CD4-positive, alpha-beta memory T cell (primary cell): ENCODE data around the gene EID2B. TPM values are rescaled to one million over a fixed set of nuclear protein-coding genes. Genes with fewer than 3 reads are reported as not detected.

Experiments
- CTCF ChIA-PET: fragments of 350-600 bp; sonication (Branson Sonifier 250); formaldehyde crosslinking; loops from one replicate; lab custom pipeline; 2021; ENCODE audit warnings: inconsistent platforms; ENCODE audit not compliant: partially characterized antibody; lab: Charles Lee
- POLR2A ChIA-PET: fragments of 350-600 bp; sonication (Branson Sonifier 250); formaldehyde crosslinking; loops from one replicate; lab custom pipeline; 2021; ENCODE audit not compliant: partially characterized antibody; lab: Charles Lee
- DNase-seq, 5 donors: peaks; one replicate each; pipeline versions ENCODE4 v3.0.0 to v3.0.0-alpha.2; 2020 to 2022; ENCODE audit warnings: mixed read lengths in 1 of 5
- H3K27ac ChIP-seq: one replicate; pipeline ENCODE4 v1.7.0; 2013; ENCODE audit warnings: low read depth, low read length
- H3K27me3 ChIP-seq: 2 replicates; pipeline ENCODE4 v1.7.0; 2013; ENCODE audit warnings: mild to moderate bottlenecking, low read length, moderate library complexity; ENCODE audit not compliant: insufficient read depth
- H3K36me3 ChIP-seq: 2 replicates; pipeline ENCODE4 v1.7.0; 2013; ENCODE audit warnings: mild to moderate bottlenecking, low read length, moderate library complexity; ENCODE audit not compliant: insufficient read depth
- H3K4me1 ChIP-seq: 2 replicates; pipeline ENCODE4 v1.7.0; 2013; ENCODE audit warnings: mild to moderate bottlenecking, low read length, moderate library complexity; ENCODE audit not compliant: insufficient read depth
- H3K4me3 ChIP-seq, 2 donors: one replicate each; pipeline ENCODE4 v1.7.0; 2013; ENCODE audit warnings: low read length in 2 of 2, mild to moderate bottlenecking in 1 of 2
- H3K9me3 ChIP-seq, 2 donors: one replicate each; pipeline ENCODE4 v1.7.0; 2013; ENCODE audit warnings: low read length in 2 of 2, control low read depth in 1 of 2; ENCODE audit not compliant: control insufficient read depth in 1 of 2
- H3K27ac Mint-ChIP-seq, 7 donors: one replicate each; pipeline ENCODE4 v1.8.0; 2020 to 2021; ENCODE audit warnings: mixed read lengths in 7 of 7, mild to moderate bottlenecking in 6 of 7, inconsistent platforms in 3 of 7, moderate library complexity in 3 of 7
- H3K27me3 Mint-ChIP-seq, 2 donors: one replicate each; pipeline ENCODE4 v1.8.0; 2020 to 2021; ENCODE audit warnings: mixed read lengths in 2 of 2
- H3K36me3 Mint-ChIP-seq, 2 donors: one replicate each; pipeline ENCODE4 v1.8.0; 2020 to 2021; ENCODE audit warnings: mixed read lengths in 2 of 2, inconsistent platforms in 1 of 2, mild to moderate bottlenecking in 1 of 2
- H3K4me1 Mint-ChIP-seq, 4 donors: one replicate each; pipeline ENCODE4 v1.8.0; 2020 to 2021; ENCODE audit warnings: mixed read lengths in 4 of 4, mild to moderate bottlenecking in 1 of 4
- H3K4me3 Mint-ChIP-seq, 8 donors: one replicate each; pipeline ENCODE4 v1.8.0; 2020 to 2021; ENCODE audit warnings: mixed read lengths in 8 of 8, mild to moderate bottlenecking in 7 of 8, moderate library complexity in 6 of 8, inconsistent platforms in 3 of 8
- H3K9me3 Mint-ChIP-seq, 8 donors: one replicate each; pipeline ENCODE4 v1.8.0; 2020 to 2021; ENCODE audit warnings: mixed read lengths in 8 of 8, mild to moderate bottlenecking in 5 of 8, inconsistent platforms in 3 of 8, moderate library complexity in 1 of 8
- intact Hi-C: fragments of 100-400 bp; cut with micrococcal nuclease; formaldehyde crosslinking; loops from one replicate; pipeline ENCODE4 v1.15.1; 2023
- polyA plus RNA-seq, 2 donors: library from polyadenylated mRNA; unstranded; fragments of 300-500 nt; fragmentation: Illumina TruSeq; gene quantifications; one replicate each; pipeline ENCODE4 v1.2.3, GENCODE V29; 2021
- total RNA-seq, 2 experiments: library from RNA; stranded (reverse); gene quantifications; one replicate each; pipeline ENCODE4 v1.2.3, GENCODE V29; 2021

EID2B gene
- total and polyA plus RNA-seq, 4 experiments from 2014 or later: 6.1 to 8.8 (median 7.7) TPM

DNA sequence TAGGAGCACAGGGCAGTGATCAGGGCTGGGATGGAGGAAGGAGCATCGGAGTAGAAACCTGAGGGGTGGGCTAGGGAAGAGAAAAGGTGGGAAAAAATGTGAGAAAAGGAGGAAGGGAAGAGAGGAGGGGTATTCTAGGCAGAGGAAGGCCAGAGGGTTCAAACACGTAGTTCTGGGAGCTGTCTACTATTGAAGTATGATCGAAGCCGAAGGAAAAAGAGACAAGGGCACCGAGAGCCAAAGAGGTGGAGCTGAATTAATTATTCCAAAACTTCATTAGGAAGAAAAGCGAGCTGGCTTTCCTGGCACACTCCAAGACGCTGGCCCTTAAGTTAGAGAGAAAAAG lies 26.1 kb downstream of the EID2B start:
- Mint-ChIP-seq H3K9me3 (peaks cover 0 to 2% (median 0%) of the 10 kb centered on the region in 8 donors), H3K27ac (peak overlapping the region in 1 of 7 donors; percentile 67), H3K36me3 (no peaks in the 10 kb centered on the region), H3K4me1 (peaks cover 9 to 40% (median 21%) of the 10 kb centered on the region in 4 donors), H3K4me3 (peak overlapping the region; percentile 9 to 81 (median 70)), H3K27me3 (peaks cover 27 to 46% of the 10 kb centered on the region in 2 donors)
- Histone ChIP-seq H3K4me3 (no peak overlapping the region), H3K36me3 (no peaks in the 10 kb centered on the region), H3K27ac (no peak overlapping the region), H3K9me3 (no peaks in the 10 kb centered on the region), H3K4me1 (peaks cover 19% of the 10 kb centered on the region), H3K27me3 (peaks cover 12% of the 10 kb centered on the region)
- DNase-seq: no peak
- ChIA-PET CTCF (interaction anchor here (2.1 to 2.5 kb wide), 2 partner anchors 26 to 67 kb away, joined by 7 to 12 read pairs; partner anchors contain the start of gene EID2B), POLR2A (no interaction called here)
- intact Hi-C loops: no loop called here

DNA sequence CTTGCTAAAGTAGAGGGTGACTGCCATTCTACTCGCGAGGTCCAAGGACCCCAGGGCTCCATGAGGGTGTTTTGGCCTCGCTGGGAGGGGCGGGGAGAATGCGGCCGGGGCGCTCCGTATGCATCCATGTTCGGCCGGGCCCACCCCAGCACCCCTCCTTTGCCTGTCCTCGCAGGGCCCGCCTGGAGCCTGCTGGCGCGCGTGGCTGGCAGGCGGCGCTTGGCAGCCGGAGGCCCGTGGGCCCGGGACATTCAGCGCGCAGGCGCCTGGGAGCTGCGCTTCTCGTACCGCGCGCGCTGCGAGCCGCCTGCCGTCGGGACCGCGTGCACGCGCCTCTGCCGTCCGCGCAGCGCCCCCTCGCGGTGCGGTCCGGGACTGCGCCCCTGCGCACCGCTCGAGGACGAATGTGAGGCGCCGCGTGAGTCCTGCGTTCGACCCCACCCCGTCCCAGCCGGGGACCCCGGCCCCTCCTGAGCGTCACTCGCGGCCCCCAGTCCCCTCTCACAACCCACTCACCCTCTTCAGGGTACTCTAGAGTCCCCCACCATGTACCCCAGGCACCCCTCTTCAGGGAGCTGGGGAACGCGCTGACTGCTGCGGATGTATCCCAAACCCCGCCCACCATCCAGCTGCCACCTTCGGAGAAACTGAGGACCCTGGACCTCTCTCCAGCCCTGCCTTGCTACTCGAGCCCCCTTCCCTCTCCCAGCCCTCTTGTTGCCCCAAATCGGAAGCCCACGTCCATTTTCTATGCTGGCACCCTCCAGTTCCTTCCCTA lies 29.8 kb downstream of the EID2B start:
- ChIA-PET POLR2A (interaction anchor here (0.6 to 1.7 kb wide), 8 partner anchors 30 to 91 kb away, joined by 3 to 6 read pairs (median 4); partner anchors contain the start of genes EID2, EID2B, RPS16 and SUPT5H), CTCF (interaction anchor here (0.6 to 1.7 kb wide), 10 partner anchors 8 to 105 kb away, joined by 3 to 19 read pairs (median 3); partner anchors contain the start of gene EID2B)
- Histone ChIP-seq H3K4me1 (peaks cover 36% of the 10 kb centered on the region), H3K9me3 (no peaks in the 10 kb centered on the region), H3K4me3 (no peak overlapping the region), H3K36me3 (no peaks in the 10 kb centered on the region), H3K27ac (no peak overlapping the region), H3K27me3 (peaks cover 34% of the 10 kb centered on the region)
- H3K36me3 Mint-ChIP-seq: no peaks in the 10 kb centered on the region
- intact Hi-C loops: loop anchor here (1.0 kb wide), 1 partner anchor 63 kb away; no protein-coding TSS in a partner anchor
- peak; percentile 72 to 82 (median 81) for DNase-seq
- H3K27me3 Mint-ChIP-seq: peaks cover 45 to 59% of the 10 kb centered on the region in 2 donors
- H3K4me1 Mint-ChIP-seq: peaks cover 24 to 65% (median 33%) of the 10 kb centered on the region in 4 donors
- H3K27ac Mint-ChIP-seq: peak overlapping the region in 2 of 7 donors; percentile 36 to 71
- H3K4me3 Mint-ChIP-seq: peak overlapping the region in 4 of 8 donors; percentile 9 to 61 (median 40)
- H3K9me3 Mint-ChIP-seq: peaks cover 0 to 1% (median 0%) of the 10 kb centered on the region in 8 donors

- intact Hi-C loops: no loop called here
- DNase-seq: no peak
- Histone ChIP-seq H3K27ac (no peak overlapping the region), H3K36me3 (no peaks in the 10 kb centered on the region), H3K27me3 (peaks cover 31% of the 10 kb centered on the region), H3K9me3 (no peaks in the 10 kb centered on the region), H3K4me3 (no peak overlapping the region), H3K4me1 (peaks cover 29% of the 10 kb centered on the region)
- peaks cover 18 to 56% (median 25%) of the 10 kb centered on the region in 4 donors for H3K4me1 Mint-ChIP-seq
- peak overlapping the region in 2 of 7 donors; percentile 24 to 59 for H3K27ac Mint-ChIP-seq
- peaks cover 42 to 55% of the 10 kb centered on the region in 2 donors for H3K27me3 Mint-ChIP-seq
- H3K9me3 Mint-ChIP-seq: no peaks in the 10 kb centered on the region
- no peak overlapping the region for H3K4me3 Mint-ChIP-seq
- H3K36me3 Mint-ChIP-seq: no peaks in the 10 kb centered on the region
- ChIA-PET POLR2A (interaction anchor here (1.5 kb wide), 1 partner anchor 31 kb away, joined by 4 read pairs; the partner anchor contains the start of gene EID2B), CTCF (interaction anchor here (1.0 kb wide), 2 partner anchors 61 to 379 kb away, joined by 3 to 5 read pairs; no protein-coding TSS in a partner anchor)
Observed at GRCh38 chr19:39501340-39501739, 31.3 kb downstream of the EID2B start.

DNA sequence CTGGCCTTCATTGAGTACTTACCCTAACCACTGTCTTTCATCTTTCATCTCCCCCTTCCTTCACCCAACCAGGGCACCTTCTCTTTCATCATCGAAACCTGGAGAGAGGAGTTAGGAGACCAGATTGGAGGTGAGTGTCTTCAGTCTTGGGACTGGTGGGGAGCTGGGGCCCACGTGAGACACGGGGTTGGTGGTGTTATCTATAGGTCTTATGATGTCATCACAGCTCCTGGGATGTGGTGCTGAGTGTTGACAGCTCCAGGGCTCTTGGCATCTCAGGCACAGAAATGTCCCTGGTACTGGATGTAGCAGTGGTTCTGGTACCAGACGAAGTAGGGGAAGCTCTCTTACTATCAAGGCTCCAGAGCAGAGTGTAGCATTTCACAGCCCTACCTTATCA lies 32.1 kb downstream of the EID2B start:
- no peaks in the 10 kb centered on the region for H3K36me3 Mint-ChIP-seq
- peak overlapping the region in 3 of 8 donors; percentile 25 to 75 (median 26) for H3K4me3 Mint-ChIP-seq
- no peaks in the 10 kb centered on the region for H3K9me3 Mint-ChIP-seq
- peaks cover 42 to 53% of the 10 kb centered on the region in 2 donors for H3K27me3 Mint-ChIP-seq
- no peak overlapping the region for H3K27ac Mint-ChIP-seq
- ChIA-PET POLR2A (interaction anchor here (1.5 kb wide), 1 partner anchor 32 kb away, joined by 4 read pairs; the partner anchor contains the start of gene EID2B), CTCF (interaction anchor here (1.0 to 1.1 kb wide), 3 partner anchors 14 to 378 kb away, joined by 3 to 5 read pairs (median 3); no protein-coding TSS in a partner anchor)
- Histone ChIP-seq H3K9me3 (no peaks in the 10 kb centered on the region), H3K4me1 (peaks cover 28% of the 10 kb centered on the region), H3K36me3 (no peaks in the 10 kb centered on the region), H3K4me3 (no peak overlapping the region), H3K27ac (no peak overlapping the region), H3K27me3 (peaks cover 29% of the 10 kb centered on the region)
- peaks cover 16 to 51% (median 23%) of the 10 kb centered on the region in 4 donors for H3K4me1 Mint-ChIP-seq
- DNase-seq: no peak
- intact Hi-C loops: no loop called here

DNA sequence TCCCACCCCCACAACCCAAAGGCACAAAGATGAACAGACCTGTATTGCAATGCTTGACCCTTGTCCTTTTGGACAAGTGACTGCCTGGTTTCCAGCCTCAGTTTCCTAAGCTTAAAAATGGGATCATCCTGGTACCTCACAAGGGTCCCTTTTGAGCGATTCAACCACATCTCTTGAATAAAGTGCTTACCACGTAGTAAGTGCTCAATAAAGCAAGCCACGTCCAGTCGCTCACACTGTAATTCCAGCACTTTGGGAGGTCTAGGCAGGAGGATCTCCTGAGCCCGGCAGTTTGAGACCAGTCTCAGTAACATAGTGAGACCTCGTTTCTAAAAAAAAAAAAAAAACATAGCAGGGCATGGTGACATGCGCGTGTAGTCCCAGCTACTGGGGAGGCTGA lies 32.7 kb downstream of the EID2B start:
- DNase-seq: no peak
- peaks cover 42 to 51% of the 10 kb centered on the region in 2 donors for H3K27me3 Mint-ChIP-seq
- no peaks in the 10 kb centered on the region for H3K36me3 Mint-ChIP-seq
- Histone ChIP-seq H3K4me3 (no peak overlapping the region), H3K9me3 (no peaks in the 10 kb centered on the region), H3K4me1 (peaks cover 28% of the 10 kb centered on the region), H3K27me3 (peaks cover 29% of the 10 kb centered on the region), H3K36me3 (no peaks in the 10 kb centered on the region), H3K27ac (no peak overlapping the region)
- no peaks in the 10 kb centered on the region for H3K9me3 Mint-ChIP-seq
- intact Hi-C loops: loop anchor here (5.0 kb wide), 1 partner anchor 32 kb away; the partner anchor contains the start of gene EID2B
- CTCF ChIA-PET: interaction anchor here (1.1 kb wide), 1 partner anchor 14 kb away, joined by 3 read pairs; no protein-coding TSS in a partner anchor
- no peak overlapping the region for H3K27ac Mint-ChIP-seq
- H3K4me3 Mint-ChIP-seq: peak overlapping the region in 6 of 8 donors; percentile 23 to 78 (median 55)
- H3K4me1 Mint-ChIP-seq: peaks cover 15 to 49% (median 23%) of the 10 kb centered on the region in 4 donors
- POLR2A ChIA-PET: no interaction called here

GRCh38 chr19:39498798-39499642 lies 33.6 kb downstream of the EID2B start, which contains the start of gene DLL3:
Gene DLL3, plus strand, starts transcription at chr19:39498947. Its CDS starts 28 bp downstream, at chr19:39498975.
- no peaks in the 10 kb centered on the region for H3K9me3 ChIP-seq
- ChIA-PET POLR2A (no interaction called here), CTCF (interaction anchor here (0.6 kb wide), 1 partner anchor 19 kb away, joined by 4 read pairs; no protein-coding TSS in a partner anchor)
- no peak within 1 kb of the TSS for H3K27ac ChIP-seq
- Mint-ChIP-seq H3K9me3 (no peaks in the 10 kb centered on the region), H3K27me3 (peaks cover 36 to 42% of the 10 kb centered on the region in 2 donors), H3K4me1 (peaks cover 15 to 40% (median 23%) of the 10 kb centered on the region in 4 donors), H3K4me3 (peak within 1 kb of the TSS; percentile 40 to 78 (median 66)), H3K27ac (peak within 1 kb of the TSS in 2 of 7 donors; percentile 2 to 80), H3K36me3 (no peaks in the 10 kb centered on the region)
- DNase-seq: peak in 1 of 5 donors; percentile 47
- H3K4me3 ChIP-seq: peak within 1 kb of the TSS in 1 of 2 donors; percentile 22
- no peaks in the 10 kb centered on the region for H3K36me3 ChIP-seq
- H3K4me1 ChIP-seq: peaks cover 28% of the 10 kb centered on the region
- intact Hi-C loops: loop anchor here (1.0 to 5.0 kb wide), 2 partner anchors 33 to 173 kb away; partner anchors contain the start of gene EID2B
- H3K27me3 ChIP-seq: peaks cover 29% of the 10 kb centered on the region
